ENCODE measurements around the gene ZNF831.

GRCh38 chr20:59205044-59205443 lies 41.4 kb downstream of the ZNF831 start:
- no peak for TF ChIP-seq CTCF (IDR thresholded peaks at IDR 0.05; ENCODE audit: insufficient read depth, low read depth, low read length)
- TF ChIP-seq EZH2 (IDR thresholded peaks at IDR 0.05; ENCODE audit: insufficient read depth, low read length): no peak

All from astrocyte (in vitro differentiated cells and primary cell).